Head of caudate nucleus (tissue), 42 donors: Measurements from ENCODE around the gene RABEP1.

ENCODE experiments used
- DNase-seq, 42 donors: peaks; one replicate each; pipeline versions ENCODE4 v3.0.0 to v3.0.0-alpha.2; 2020 to 2021; ENCODE audit warnings: mixed read lengths in 7 of 42
- intact Hi-C: fragments of 100-400 bp; cut with DNase I; formaldehyde crosslinking; loops from one replicate; pipeline ENCODE4 v1.15.0; 2022

The RABEP1 gene

GRCh38 chr17:5263441-5263840, 18.6 kb upstream of the RABEP1 start:
- intact Hi-C loops = no loop called here
- no peak for DNase-seq

DNA sequence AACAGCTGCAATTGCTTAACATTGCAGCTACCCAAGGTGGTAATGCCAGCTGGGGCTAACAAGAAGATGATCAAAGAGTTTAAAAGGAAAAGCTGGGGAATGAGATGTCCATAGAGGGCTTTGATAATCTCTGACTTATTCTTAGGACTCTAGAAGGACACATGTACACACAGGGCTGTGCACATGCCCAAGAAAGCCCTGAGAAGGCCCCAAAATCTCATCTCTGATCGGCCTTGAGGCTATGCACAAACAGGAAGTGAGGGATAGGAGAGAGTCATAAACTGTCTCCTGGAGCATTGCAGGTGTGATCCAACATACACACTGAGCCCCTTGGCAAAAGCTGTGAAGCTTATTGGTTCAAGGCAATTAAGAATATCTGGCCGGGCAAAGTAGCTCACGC, 17.2 kb upstream of the RABEP1 start:
- intact Hi-C loops = no loop called here
- DNase-seq = no peak

DNA sequence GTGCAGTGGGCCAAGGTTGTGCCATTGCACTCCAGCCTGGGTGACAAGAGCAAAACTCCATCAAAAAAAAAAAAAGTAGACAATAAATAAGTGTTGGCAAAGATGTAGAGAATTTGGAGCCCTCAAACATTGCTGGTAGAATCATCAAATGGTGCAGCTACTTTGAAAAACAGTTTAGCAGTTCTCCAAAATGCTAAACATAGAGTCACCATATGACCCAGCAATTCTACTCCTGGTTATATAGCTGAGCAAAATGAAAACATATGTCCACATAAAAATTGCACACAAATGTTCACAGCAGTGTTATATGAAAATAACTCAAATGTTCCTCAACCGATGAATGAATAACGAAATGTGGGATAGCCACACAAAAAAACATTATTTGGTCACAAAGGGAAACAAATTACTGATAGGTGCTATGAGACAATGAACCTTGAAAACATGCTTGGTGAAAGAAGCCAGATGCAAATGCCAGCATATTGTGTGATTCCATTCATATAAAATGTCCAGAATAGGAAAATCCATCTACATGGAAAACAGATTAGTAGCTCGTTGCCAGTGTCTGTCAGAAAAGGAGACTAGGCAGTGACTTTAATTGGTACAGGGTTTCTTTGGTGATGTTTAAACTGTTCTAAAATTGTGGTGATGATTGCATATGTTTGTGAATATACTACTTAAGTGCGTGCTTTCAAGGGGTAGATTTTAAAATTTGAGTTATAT, 12.7 kb upstream of the RABEP1 start:
- DNase-seq = no peak
- intact Hi-C loops = no loop called here

DNA sequence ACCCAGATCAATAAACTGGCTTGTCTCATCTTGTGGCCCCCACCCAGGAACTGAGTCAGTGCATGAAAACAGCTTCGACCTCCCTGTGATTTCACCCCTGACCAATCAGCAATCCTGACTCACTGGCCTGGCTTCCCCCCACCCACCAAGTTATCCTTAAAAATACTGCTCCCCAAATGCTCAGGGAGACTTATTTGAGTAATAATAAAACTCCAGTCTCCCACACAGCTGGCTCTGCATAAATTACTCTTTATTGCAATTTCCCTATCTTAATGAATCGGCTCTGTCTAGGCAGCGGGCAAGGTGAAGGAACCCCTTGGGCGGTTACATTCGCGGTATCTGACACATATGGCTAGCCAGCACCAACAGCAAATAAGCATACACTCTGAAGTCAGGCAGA, 9.8 kb upstream of the RABEP1 start:
- DNase-seq = no peak
- intact Hi-C loops = no loop called here

GRCh38 chr17:5282642-5283217, 646 bp downstream of the RABEP1 start:
- DNase-seq = peak in 41 of 42 donors; percentile 24 to 77 (median 52)
- intact Hi-C loops = no loop called here

DNA sequence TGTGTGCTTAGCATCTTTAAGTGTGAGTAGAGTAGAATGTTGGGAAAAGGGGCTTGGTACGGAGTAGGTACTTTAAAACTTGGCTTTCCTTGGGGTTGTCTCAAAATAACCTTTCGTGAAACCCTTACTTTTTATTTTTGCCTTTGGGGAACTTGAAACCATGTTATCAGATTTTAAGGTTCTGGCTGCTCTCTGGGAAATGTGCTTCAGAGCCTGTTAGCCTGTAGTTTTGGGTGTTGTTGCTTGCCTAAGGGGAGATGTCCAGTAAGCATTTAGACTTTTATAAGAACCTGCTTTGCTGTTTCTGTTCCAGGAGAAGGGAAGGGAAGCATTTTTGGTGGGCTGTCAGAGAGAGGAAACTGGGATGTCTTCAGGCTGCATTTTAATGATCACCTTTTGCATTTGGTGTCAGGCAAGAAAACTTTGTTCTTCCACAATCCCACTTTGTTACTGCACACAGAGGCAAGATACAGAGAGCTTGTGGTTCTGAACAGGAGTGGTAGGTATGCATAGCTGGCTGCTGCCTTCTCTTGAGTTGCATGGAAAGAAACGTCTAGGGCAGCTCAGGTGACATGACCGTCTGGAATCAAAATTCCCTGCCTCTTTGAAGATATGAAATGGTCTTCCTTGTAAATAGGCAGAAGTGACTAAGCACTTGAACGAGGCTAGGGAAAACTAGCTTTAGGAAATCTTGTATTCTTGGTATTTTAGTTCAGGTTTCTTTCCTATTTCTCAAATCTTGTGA, 1.7 kb downstream of the RABEP1 start:
- intact Hi-C loops = no loop called here
- no peak for DNase-seq

GRCh38 chr17:5284681-5285080, 2.6 kb downstream of the RABEP1 start:
- DNase-seq = no peak
- intact Hi-C loops = no loop called here

GRCh38 chr17:5286846-5287245, 4.8 kb downstream of the RABEP1 start:
- no peak for DNase-seq
- intact Hi-C loops = no loop called here

- intact Hi-C loops = no loop called here
- no peak for DNase-seq
Observed at GRCh38 chr17:5291683-5292350, 9.7 kb downstream of the RABEP1 start.

DNA sequence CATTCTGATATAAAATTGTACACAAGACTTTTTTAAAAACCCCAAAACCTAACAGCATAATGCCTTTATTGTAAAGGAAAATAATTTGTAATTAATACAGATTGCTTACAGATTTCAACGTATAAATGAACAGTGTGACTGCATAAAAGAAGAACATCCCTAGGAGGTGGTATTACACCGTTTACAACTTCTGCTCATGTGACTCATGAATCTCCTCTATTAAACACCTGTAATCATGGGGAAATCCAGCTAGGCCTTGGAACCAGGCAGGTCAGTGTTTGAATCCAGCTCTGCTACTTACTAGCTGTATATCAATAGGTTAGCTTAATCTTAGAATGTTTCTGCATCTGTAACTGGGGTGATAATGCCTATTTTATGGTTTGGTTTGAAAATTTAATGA, 15.2 kb downstream of the RABEP1 start:
- intact Hi-C loops = no loop called here
- no peak for DNase-seq

DNA sequence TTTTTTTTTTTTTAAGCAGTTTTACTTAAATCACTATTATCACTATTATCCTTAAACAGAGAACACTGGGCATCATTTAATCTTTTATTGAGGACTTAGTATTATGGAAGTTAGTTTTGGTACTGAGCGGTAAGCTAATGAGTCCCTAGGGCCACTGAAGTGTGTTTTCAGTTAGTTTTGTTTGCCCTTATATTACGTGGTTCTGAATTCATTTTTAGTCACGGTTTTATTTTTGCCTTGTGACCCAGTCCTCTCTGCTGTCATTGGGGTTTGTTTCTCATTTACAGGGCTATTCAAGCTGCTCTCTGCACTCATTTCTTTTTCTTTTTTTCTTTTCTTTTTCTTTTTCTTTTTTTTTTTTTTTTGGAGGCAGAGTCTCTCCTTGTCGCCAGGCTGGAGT, 17.3 kb downstream of the RABEP1 start:
- intact Hi-C loops = no loop called here
- no peak for DNase-seq

DNA sequence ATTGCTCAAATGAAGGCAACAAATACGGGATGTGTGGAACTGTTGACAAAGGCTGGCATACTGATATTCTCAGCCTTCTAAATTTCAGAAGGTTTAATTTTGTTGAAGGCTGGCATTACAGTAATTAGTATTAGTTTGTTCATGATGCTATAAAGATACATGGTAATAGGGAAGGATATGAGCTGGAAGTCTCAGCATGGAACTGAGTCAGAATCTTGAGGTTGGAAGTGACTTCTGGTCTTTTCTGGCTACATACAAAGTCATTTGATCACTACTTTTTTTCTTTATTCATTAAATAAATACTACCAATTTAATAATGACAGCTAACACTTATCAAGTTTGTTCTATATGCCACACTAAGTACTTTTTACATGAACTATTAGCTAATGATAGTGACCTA, 22.6 kb downstream of the RABEP1 start:
- no peak for DNase-seq
- intact Hi-C loops = loop anchor here (10.0 kb wide), 1 partner anchor 50 kb away; no protein-coding TSS in a partner anchor

GRCh38 chr17:5309851-5310250, 27.8 kb downstream of the RABEP1 start:
- intact Hi-C loops = loop anchor here (10.0 kb wide), 1 partner anchor 55 kb away; no protein-coding TSS in a partner anchor
- DNase-seq = no peak

- intact Hi-C loops = no loop called here
Observed at GRCh38 chr17:5325851-5326250, 43.8 kb downstream of the RABEP1 start.

DNA sequence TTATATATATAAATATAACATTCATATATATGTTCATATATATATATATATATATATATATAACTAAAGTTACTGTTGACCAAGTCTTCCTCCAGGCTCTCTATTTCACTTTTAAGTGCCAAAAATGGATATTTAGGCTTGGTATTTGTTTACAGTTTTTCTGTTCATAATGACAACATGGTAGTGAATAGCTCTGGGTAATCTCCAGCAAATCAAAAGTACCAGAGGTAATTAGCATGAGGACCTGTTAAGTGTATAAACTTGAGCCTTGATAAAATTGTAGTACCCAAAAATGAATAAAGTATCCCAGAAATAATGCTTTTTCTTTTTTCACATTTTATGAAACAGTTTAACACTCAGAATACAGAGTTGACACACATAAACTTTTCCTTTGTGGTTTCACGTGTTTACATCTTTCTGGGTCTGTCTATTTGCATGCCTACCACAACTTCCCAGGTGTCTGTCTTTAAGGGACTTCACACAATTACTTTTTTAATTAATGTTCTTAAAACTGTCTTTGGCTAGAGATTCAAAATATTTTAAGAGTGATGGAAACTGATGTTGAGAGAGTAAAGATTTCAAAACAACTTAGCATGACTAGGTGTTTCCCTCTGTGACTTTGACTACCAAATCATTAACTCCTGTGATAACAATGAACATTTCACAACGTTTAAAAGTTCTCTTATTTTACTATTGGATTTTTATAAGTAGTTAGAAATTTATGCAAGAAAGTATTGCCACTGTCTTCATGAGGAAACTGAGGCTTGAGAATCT, 47.9 kb downstream of the RABEP1 start:
- intact Hi-C loops = no loop called here

More at GRCh38 chr17:5325851-5326250, 43.8 kb downstream of the RABEP1 start:
- DNase-seq = no peak

DNA sequence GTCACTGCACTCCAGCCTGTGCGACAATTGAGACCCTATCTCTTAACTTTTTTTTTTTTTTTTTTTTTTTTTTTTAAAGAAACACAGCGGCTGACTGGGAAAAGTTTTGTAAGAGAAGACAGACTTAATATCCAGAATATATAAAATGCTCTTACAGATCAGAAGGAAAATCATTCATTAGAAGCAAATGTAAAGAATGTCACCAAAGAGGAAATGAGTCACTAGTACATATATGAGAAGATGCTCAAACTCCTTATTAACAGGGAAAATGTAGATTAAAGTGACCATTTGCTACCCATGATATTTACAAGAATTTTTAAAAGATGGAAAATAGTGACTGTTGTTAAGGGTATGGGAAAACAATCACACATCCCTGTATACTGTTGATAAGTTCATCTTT, 48.9 kb downstream of the RABEP1 start:
- intact Hi-C loops = no loop called here
- DNase-seq = no peak

More for the DNA sequence above, 47.9 kb downstream of the RABEP1 start:
- no peak for DNase-seq

DNA sequence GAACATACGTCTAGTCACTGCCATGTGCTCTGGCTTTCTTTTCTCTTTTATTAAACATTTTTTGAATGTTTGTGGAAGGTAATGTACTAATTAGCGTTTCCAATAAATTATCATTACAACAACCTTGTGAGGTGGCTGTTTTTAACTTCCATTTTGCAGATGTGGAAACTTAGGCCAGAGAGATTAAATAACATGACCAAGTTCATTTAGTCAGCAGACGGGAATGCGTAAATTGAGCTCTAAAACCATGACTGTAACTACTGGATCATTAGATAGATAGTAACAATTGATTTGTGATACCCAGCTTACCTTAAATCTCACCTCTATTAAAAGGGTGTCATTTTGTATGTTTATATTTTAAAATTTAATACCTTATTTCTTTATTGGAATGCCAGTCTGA, 49.4 kb downstream of the RABEP1 start:
- DNase-seq = no peak
- intact Hi-C loops = no loop called here

- no peak for DNase-seq
- intact Hi-C loops = no loop called here
Observed at GRCh38 chr17:5344914-5345313, 62.8 kb downstream of the RABEP1 start.

DNA sequence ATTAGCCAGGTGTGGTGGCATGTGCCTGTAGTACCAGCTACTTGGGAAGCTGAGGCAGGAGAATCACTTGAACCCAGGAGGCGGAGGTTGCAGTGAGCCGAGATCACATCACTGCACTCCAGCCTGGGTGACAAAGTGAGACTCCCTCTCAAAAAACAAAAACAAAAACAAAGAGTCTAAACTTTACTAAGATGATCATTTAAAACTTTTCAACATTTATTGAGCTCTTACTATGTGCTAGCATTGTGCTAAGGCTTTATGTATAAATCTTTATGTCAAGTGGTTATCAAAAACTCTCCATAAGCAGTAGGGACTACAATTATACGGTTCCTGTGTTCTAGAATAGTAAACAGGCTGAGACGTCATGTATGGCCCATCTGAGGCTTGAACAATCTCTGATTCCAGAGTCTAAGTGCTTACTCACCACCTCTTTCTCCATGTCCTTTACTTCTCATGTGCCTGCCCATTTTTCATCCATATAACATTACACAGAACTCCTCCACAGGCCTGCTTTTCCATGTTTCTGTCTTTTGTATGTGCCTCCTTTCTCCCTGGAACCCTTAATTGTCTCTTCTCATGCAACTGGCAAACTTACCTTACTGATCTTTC, 70.7 kb downstream of the RABEP1 start:
- no peak for DNase-seq
- intact Hi-C loops = no loop called here
